Fibroblast of pulmonary artery (primary cell): ENCODE results near the gene ADRB2.

Source experiments
- DNase-seq: peaks from one replicate; pipeline ENCODE4 v3.0.0-alpha.2; 2010; ENCODE audit warnings: low read depth
- H3K4me3 ChIP-seq: replicated peaks from 2 replicates; pipeline ENCODE4 v1.5.1; 2011; ENCODE audit warnings: low read depth, mild to moderate bottlenecking, control low read depth, low read length, moderate library complexity
- TF ChIP-seq, protein P1 (sequence below): IDR thresholded peaks from 2 replicates; pipeline ENCODE4 v1.5.1; 2011; ENCODE audit warnings: mild to moderate bottlenecking, control low read depth, low read length, inconsistent platforms; ENCODE audit errors: missing control alignments

ADRB2 gene

GRCh38 chr5:148811756-148812155 is 14.7 kb upstream of the ADRB2 start:
- TF ChIP-seq, protein P1, sequence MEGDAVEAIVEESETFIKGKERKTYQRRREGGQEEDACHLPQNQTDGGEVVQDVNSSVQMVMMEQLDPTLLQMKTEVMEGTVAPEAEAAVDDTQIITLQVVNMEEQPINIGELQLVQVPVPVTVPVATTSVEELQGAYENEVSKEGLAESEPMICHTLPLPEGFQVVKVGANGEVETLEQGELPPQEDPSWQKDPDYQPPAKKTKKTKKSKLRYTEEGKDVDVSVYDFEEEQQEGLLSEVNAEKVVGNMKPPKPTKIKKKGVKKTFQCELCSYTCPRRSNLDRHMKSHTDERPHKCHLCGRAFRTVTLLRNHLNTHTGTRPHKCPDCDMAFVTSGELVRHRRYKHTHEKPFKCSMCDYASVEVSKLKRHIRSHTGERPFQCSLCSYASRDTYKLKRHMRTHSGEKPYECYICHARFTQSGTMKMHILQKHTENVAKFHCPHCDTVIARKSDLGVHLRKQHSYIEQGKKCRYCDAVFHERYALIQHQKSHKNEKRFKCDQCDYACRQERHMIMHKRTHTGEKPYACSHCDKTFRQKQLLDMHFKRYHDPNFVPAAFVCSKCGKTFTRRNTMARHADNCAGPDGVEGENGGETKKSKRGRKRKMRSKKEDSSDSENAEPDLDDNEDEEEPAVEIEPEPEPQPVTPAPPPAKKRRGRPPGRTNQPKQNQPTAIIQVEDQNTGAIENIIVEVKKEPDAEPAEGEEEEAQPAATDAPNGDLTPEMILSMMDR = no peak
- peak; percentile 30 for DNase-seq
- H3K4me3 ChIP-seq = no peak overlapping the region

DNA sequence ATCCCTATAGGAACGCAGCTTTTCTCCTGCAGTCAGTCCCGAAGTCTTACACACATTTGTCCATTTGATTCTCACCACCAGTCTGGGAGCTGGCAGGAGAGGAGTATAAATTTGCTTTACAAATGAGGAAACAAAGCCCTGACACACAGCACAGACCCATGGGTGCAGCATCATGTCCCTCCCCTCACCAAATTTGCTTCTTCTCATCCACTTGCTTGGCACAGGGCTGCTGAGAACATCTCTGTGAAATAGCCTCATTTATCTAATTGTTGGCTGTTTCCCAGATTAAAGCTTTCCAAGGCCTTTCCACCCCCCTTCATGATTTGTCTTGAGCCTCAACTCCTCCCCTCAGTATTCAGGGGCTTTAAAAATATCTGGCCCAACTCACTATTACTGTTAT is 11.3 kb upstream of the ADRB2 start:
- no peak overlapping the region for H3K4me3 ChIP-seq
- TF ChIP-seq, protein P1 = no peak
- DNase-seq = no peak

DNA sequence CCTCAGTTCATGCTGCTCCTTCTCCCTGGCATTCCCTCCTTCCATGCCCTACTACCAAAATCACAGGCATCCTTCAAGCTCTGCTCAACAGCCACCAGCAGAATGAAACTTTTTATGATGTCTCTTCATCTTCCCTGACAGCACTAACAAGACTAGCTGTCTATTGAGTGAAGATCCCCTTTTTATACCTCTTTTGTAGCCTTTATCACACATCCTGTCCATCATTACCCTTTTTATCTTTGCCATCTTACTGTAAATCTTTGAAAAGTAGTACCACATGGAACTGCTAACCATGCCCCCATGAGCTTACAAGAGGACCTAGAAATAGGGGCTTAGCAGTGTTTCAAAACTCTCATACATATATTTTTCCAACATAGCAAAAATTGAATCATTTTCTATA is 10.8 kb upstream of the ADRB2 start:
- no peak for DNase-seq
- TF ChIP-seq, protein P1 = no peak
- H3K4me3 ChIP-seq = no peak overlapping the region

DNA sequence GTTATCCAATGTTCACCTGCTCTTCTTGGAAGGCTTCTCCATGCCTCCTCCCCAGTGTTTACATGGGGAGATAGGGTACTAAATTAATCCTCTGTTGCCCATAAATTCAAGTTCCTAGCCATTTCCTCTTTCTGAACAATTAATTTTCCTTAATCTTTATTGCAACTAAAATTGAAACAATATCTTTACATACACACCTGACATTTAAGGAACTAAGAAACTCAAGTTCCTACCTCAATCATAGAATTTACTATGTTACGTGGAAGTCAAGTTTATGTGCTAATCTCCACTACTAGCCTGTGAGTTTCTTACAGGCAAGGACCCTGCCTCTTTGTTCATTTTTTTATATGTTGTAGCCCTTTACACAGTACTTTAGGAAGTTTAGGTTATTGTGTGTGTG is 10.1 kb upstream of the ADRB2 start:
- no peak overlapping the region for H3K4me3 ChIP-seq
- DNase-seq = no peak
- TF ChIP-seq, protein P1 = no peak

DNA sequence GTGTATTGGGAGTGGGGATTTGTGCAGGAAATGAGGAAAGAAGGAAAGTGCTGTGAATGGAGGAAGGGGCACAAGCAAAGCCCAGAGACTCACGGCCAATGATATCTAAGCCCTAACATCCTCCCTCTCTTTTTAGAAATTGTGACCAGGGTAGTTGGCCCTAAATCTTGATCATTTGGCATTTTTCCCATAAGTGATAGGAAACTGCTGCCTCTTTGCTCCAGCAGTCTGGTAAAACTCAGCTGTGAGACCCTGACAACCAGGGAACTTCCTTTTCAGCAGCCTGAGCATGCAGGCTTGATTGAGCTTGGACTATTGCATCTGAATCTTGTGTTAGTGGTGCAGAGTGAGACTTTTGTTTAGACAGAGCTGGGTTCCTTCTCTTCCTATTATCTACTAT is 9.6 kb upstream of the ADRB2 start:
- TF ChIP-seq, protein P1 = no peak
- H3K4me3 ChIP-seq = no peak overlapping the region
- no peak for DNase-seq

GRCh38 chr5:148817606-148818005 is 8.8 kb upstream of the ADRB2 start:
- TF ChIP-seq, protein P1 = no peak
- H3K4me3 ChIP-seq = no peak overlapping the region
- no peak for DNase-seq
